K562 (cell line): Measurements from ENCODE around the gene CTNNBL1. TPM values are rescaled to one million over a fixed set of nuclear protein-coding genes. Genes with fewer than 3 reads are reported as not detected.

Source experiments
- ATAC-seq: fragments of 200-7000 bp; cut with Tn5 transposase; 3 replicates; pipeline ENCODE4 v1.9.1; 2020; ENCODE audit warnings: moderate library complexity
- BruUV-seq: library from RNA; stranded (reverse); fragments of 400-500 nt; replicated peaks from 2 replicates; lab custom pipeline; 2021; lab: Mats Ljungman, UMichigan
- CTCF ChIA-PET: fragments of 300-600 bp; formaldehyde crosslinking; extraction: SDS; loops from one replicate; lab custom pipeline; 2021; ENCODE audit warnings: low intra/inter-chr PET ratio; lab: Yijun Ruan, JAX
- POLR2A ChIA-PET: fragments of 300-600, 350-650 bp; sonication (Branson Sonifier 250); formaldehyde crosslinking; extraction: SDS; loops from one replicate; lab custom pipeline; 2021; ENCODE audit warnings: antibody characterized with exemption, inconsistent platforms; lab: Yijun Ruan, JAX
- DNase-seq, 4 experiments: peaks; one replicate each; pipeline versions ENCODE4 v3.0.0 to v3.0.0-alpha.2; 2011 to 2018; ENCODE audit warnings: low spot score in 3 of 4, mixed read lengths in 3 of 4; ENCODE audit errors: extremely low read depth in 1 of 4
- FAIRE-seq: peaks from 2 replicates; lab custom pipeline; 2011; peaks lifted over from hg19 to GRCh38; lab: Jason Lieb, UNC
- H2AFZ ChIP-seq: 2 replicates; pipeline ENCODE4 v1.6.0; 2011; ENCODE audit warnings: low read depth, low read length, control low read depth, inconsistent platforms
- H3K27ac ChIP-seq: fragments of 200-600 bp; 3 replicates; pipeline ENCODE4 v1.8.0; 2011; ENCODE audit warnings: low read depth, mild to moderate bottlenecking, control low read depth, inconsistent platforms, low read length, moderate library complexity, mixed read lengths; ENCODE audit errors: extremely low read depth
- H3K27me3 ChIP-seq, 2 experiments: fragments of 300-600 bp in 1 of 2; 2 replicates in 1 of 2; 3 replicates in 1 of 2; pipeline versions ENCODE4 v1.6.0 to v1.8.0; 2011; ENCODE audit warnings: inconsistent platforms in 2 of 2, low read length in 2 of 2, mild to moderate bottlenecking in 1 of 2, mixed read lengths in 1 of 2, moderate library complexity in 1 of 2; ENCODE audit not compliant: control insufficient read depth in 2 of 2, insufficient read depth in 2 of 2
- H3K36me3 ChIP-seq: fragments of 300-600 bp; 3 replicates; pipeline ENCODE4 v1.8.0; 2011; ENCODE audit warnings: mild to moderate bottlenecking, low read length, inconsistent platforms; ENCODE audit not compliant: control insufficient read depth, insufficient read depth
- H3K4me1 ChIP-seq, 2 experiments: fragments of 200-600 bp in 1 of 2; replicated peaks in 1 of 2; 2 replicates in 1 of 2; 3 replicates in 1 of 2; pipeline versions ENCODE4 v1.5.1 to v1.8.0; 2011; ENCODE audit warnings: inconsistent platforms in 2 of 2, low read length in 2 of 2, mild to moderate bottlenecking in 1 of 2, mixed read lengths in 1 of 2, moderate library complexity in 1 of 2; ENCODE audit not compliant: control insufficient read depth in 2 of 2, insufficient read depth in 2 of 2
- H3K4me2 ChIP-seq: 2 replicates; pipeline ENCODE4 v1.6.1; 2011; ENCODE audit warnings: low read length, control low read depth, inconsistent platforms, mixed read lengths; ENCODE audit not compliant: insufficient read depth
- H3K4me3 ChIP-seq: fragments of 200-600 bp; sonication (generic), shearing (Covaris generic); 2 replicates; pipeline ENCODE4 v1.5.1; 2016; ENCODE audit warnings: control low read depth, inconsistent platforms
- H3K79me2 ChIP-seq: fragments of 200-600 bp; 3 replicates; pipeline ENCODE4 v1.8.0; 2011; ENCODE audit warnings: low read length, inconsistent platforms; ENCODE audit not compliant: control insufficient read depth, insufficient read depth
- H3K9ac ChIP-seq, 2 experiments: 2 replicates each; pipeline versions ENCODE4 v1.6.0 to v1.6.1; 2011; ENCODE audit warnings: low read depth in 2 of 2, low read length in 2 of 2, control low read depth in 1 of 2, inconsistent platforms in 1 of 2, mild to moderate bottlenecking in 1 of 2, mixed read lengths in 1 of 2; ENCODE audit not compliant: insufficient read depth in 1 of 2
- H3K9me1 ChIP-seq: one replicate; pipeline ENCODE4 v1.6.0; 2011; ENCODE audit warnings: inconsistent platforms, mild to moderate bottlenecking, low read length, moderate library complexity; ENCODE audit not compliant: control insufficient read depth, insufficient read depth
- H3K9me3 ChIP-seq: replicated peaks from 2 replicates; pipeline ENCODE4 v1.5.1; 2011; ENCODE audit warnings: low read depth, low read length, inconsistent platforms; ENCODE audit not compliant: control insufficient read depth, insufficient read depth
- H4K20me1 ChIP-seq: replicated peaks from 2 replicates; pipeline ENCODE4 v1.6.1; 2011; ENCODE audit warnings: low read length, inconsistent platforms, mixed read lengths; ENCODE audit not compliant: control insufficient read depth, insufficient read depth
- AFF1 ChIP-seq, 2 experiments: fragments of 450-650 bp; IDR thresholded peaks; 2 replicates each; pipeline ENCODE4 v1.6.1; 2018; ENCODE audit warnings: mild to moderate bottlenecking in 2 of 2, low read depth in 1 of 2; ENCODE audit not compliant: partially characterized antibody in 2 of 2
- CEBPB ChIP-seq: fragments of 450-650 bp; IDR thresholded peaks from 2 replicates; pipeline ENCODE4 v1.6.1; 2016; ENCODE audit warnings: missing genetic modification characterization, missing compliant biosample characterization
- CEBPG ChIP-seq, 3 experiments: fragments of 200-800 bp in 1 of 3; sonication (Bioruptor generic) in 1 of 3; sonication (generic) in 1 of 3; formaldehyde crosslinking in 1 of 3; IDR thresholded peaks in 2 of 3; conservative IDR thresholded peaks in 1 of 3; 2 replicates each; pipeline versions ENCODE4 v1.6.1 to v1.8.0; 2016 to 2022; ENCODE audit warnings: missing compliant biosample characterization in 2 of 3, missing genetic modification characterization in 2 of 3, mild to moderate bottlenecking in 1 of 3, missing genetic modification reagents in 1 of 3
- GTF2B ChIP-seq: IDR thresholded peaks from 2 replicates; pipeline ENCODE4 v1.6.1; 2011; ENCODE audit not compliant: insufficient read length; ENCODE audit errors: extremely low read depth
- ZNF175 ChIP-seq: fragments of 200-800 bp; sonication (Bioruptor generic); IDR thresholded peaks from 2 replicates; pipeline ENCODE4 v1.6.1; 2016; ENCODE audit warnings: low read depth, mild to moderate bottlenecking, missing genetic modification characterization, missing compliant biosample characterization
- ZNF41 ChIP-seq: fragments of 250-450 bp; sonication (Bioruptor Pico); conservative IDR thresholded peaks from 2 replicates; pipeline ENCODE4 v1.4.0; 2020; ENCODE audit warnings: mild to moderate bottlenecking
- WGBS: fragments of 100-300 bp; shearing (Covaris generic); methylation state at CpG from one replicate; pipeline ENCODE4 v1.1.6; 2016; ENCODE audit warnings: low coverage, mixed read lengths; ENCODE audit not compliant: insufficient coverage; ENCODE audit errors: missing lambda C conversion rate; 5-methylcytosine and 5-hydroxymethylcytosine counted together
- in situ Hi-C: fragments of 300-500 bp; cut with MboI; formaldehyde crosslinking; loops from 4 replicates; pipeline ENCODE4 v1.15.0; 2018; ENCODE audit warnings: inconsistent platforms, mixed read lengths
- intact Hi-C: fragments of 100-400 bp; cut with micrococcal nuclease; formaldehyde crosslinking; loops from 2 replicates; pipeline ENCODE4 v1.14.2; 2022
- polyA plus RNA-seq, 8 experiments: library from polyadenylated mRNA; depleted of rRNA in 4 of 8; stranded (reverse) in 5 of 8; unstranded in 3 of 8; fragments of >200 nt; fragmentation: Nextera tagmentation in 2 of 8; fragmentation: Illumina TruSeq in 1 of 8; extraction: Ambion mirVana in 2 of 8; extraction: Trizol in 1 of 8; gene quantifications; 2 replicates each; pipeline versions ENCODE4 v1.2.1 to v1.2.3, GENCODE V29; 2011 to 2014; ENCODE audit warnings: inconsistent platforms in 1 of 8, missing spikeins in 1 of 8
- total RNA-seq, 7 experiments: library from RNA; depleted of rRNA in 6 of 7; stranded (reverse); fragments of >200 nt in 6 of 7; fragmentation: Illumina TruSeq in 2 of 7; extraction: Trizol in 2 of 7; gene quantifications; 2 replicates each; pipeline versions ENCODE4 v1.2.1 to v1.2.3, GENCODE V29; 2011 to 2021; ENCODE audit warnings: low replicate concordance in 1 of 7

Gene CTNNBL1
- total and polyA plus RNA-seq, 9 of the 15 experiments (the other 6 are each of a cell fraction or from before 2014, with no cell fraction given) = 32.4 to 85.6 (median 43.6) TPM

- Histone ChIP-seq H3K4me1 (no peaks in the 10 kb centered on the region), H3K36me3 (peaks cover 2% of the 10 kb centered on the region; the same call in 1 of the 3 replicates), H3K27ac (no peak overlapping the region), H2AFZ (no peak overlapping the region), H3K9ac (no peak overlapping the region), H3K9me1 (no peaks in the 10 kb centered on the region), H3K79me2 (no peaks in the 10 kb centered on the region), H3K4me3 (no peak overlapping the region), H3K27me3 (no peaks in the 10 kb centered on the region), H3K9me3 (no peaks in the 10 kb centered on the region; the same call in 1 of the 2 replicates), H3K4me2 (no peak overlapping the region), H4K20me1 (no peaks in the 10 kb centered on the region)
- BruUV-seq = no TSS peak
- ChIA-PET POLR2A (interaction anchor here (0.6 kb wide), 1 partner anchor 525 kb away, joined by 3 read pairs; no protein-coding TSS in a partner anchor), CTCF (no interaction called here)
- intact Hi-C loops (no loop called here), in situ Hi-C loops (no loop called here)
- 60% methylated on average over 5 of the region's 5 CpGs for WGBS
- ATAC-seq (no peak), DNase-seq (no peak), FAIRE-seq (no peak)
- TF ChIP-seq ZNF175 (CRISPR knock-in tag) (no peak), GTF2B (no peak), CEBPG (CRISPR knock-in tag; IDR thresholded peaks at IDR 0.05) (no peak), CEBPG (tag; conservative IDR thresholded peaks at IDR 0.05 in 1 of 2, IDR thresholded peaks at IDR 0.05 in 1 of 2) (peak in 1 of 2 experiments; percentile 89; a peak in 2 of 4 replicates), AFF1 (IDR thresholded peaks at IDR 0.05; ENCODE audit: low read depth in 1 of 2, partially characterized antibody in 2 of 2) (no peak), CEBPB (tag) (peak; percentile 92), ZNF41 (no peak)
These were observed 77.1 kb downstream of the CTNNBL1 start for GRCh38 chr20:37770908-37771307.
